BE2C (cell line): Measurements from ENCODE around the gene GLI3.

ENCODE experiments used
- DNase-seq: peaks from one replicate; pipeline ENCODE4 v3.0.0-alpha.2; 2020
- H3K27me3 ChIP-seq: fragments of 250-450 bp; sonication (Bioruptor Pico); 2 replicates; pipeline ENCODE4 v1.5.1; 2020; ENCODE audit warnings: mild to moderate bottlenecking
- H3K36me3 ChIP-seq: fragments of 250-450 bp; sonication (Bioruptor Pico); 2 replicates; pipeline ENCODE4 v1.5.1; 2020; ENCODE audit warnings: mild to moderate bottlenecking
- H3K4me1 ChIP-seq: fragments of 250-450 bp; sonication (Bioruptor Pico); 2 replicates; pipeline ENCODE4 v1.5.1; 2020
- H3K4me3 ChIP-seq: 2 replicates; pipeline ENCODE4 v1.5.1; 2011; ENCODE audit warnings: low read depth, low read length
- H3K9me3 ChIP-seq: fragments of 250-450 bp; sonication (Bioruptor Pico); 2 replicates; pipeline ENCODE4 v1.5.1; 2020
- CTCF ChIP-seq: IDR thresholded peaks from 2 replicates; pipeline ENCODE4 v1.5.1; 2012; ENCODE audit warnings: mild to moderate bottlenecking, low read depth, low read length

Gene GLI3

GRCh38 chr7:41927380-41927779 is 309.6 kb downstream of the GLI3 start:
- H3K4me3 ChIP-seq, result no peak overlapping the region
- H3K27me3 ChIP-seq, result no peaks in the 10 kb centered on the region
- no peaks in the 10 kb centered on the region for H3K4me1 ChIP-seq
- DNase-seq, result no peak
- H3K36me3 ChIP-seq, result no peaks in the 10 kb centered on the region
- H3K9me3 ChIP-seq, result no peaks in the 10 kb centered on the region
- no peak for TF ChIP-seq CTCF

- no peak for TF ChIP-seq CTCF
- DNase-seq, result no peak
- H3K4me3 ChIP-seq, result no peak overlapping the region
- H3K4me1 ChIP-seq, result no peaks in the 10 kb centered on the region
- H3K9me3 ChIP-seq, result no peaks in the 10 kb centered on the region
- no peaks in the 10 kb centered on the region for H3K36me3 ChIP-seq
- no peaks in the 10 kb centered on the region for H3K27me3 ChIP-seq
These were observed 311.1 kb downstream of the GLI3 start for GRCh38 chr7:41925946-41926345.

GRCh38 chr7:41924796-41925195 is 312.2 kb downstream of the GLI3 start:
- H3K27me3 ChIP-seq, result peaks cover 4% of the 10 kb centered on the region; the same call in 1 of the 2 replicates
- H3K4me1 ChIP-seq, result no peaks in the 10 kb centered on the region
- TF ChIP-seq CTCF, result no peak
- H3K9me3 ChIP-seq, result no peaks in the 10 kb centered on the region
- DNase-seq, result no peak
- H3K36me3 ChIP-seq, result no peaks in the 10 kb centered on the region
- no peak overlapping the region for H3K4me3 ChIP-seq

- H3K36me3 ChIP-seq, result no peaks in the 10 kb centered on the region
These were observed 314.6 kb downstream of the GLI3 start for GRCh38 chr7:41922373-41922772.

GRCh38 chr7:41921453-41921981 is 315.5 kb downstream of the GLI3 start:
- no peaks in the 10 kb centered on the region for H3K4me1 ChIP-seq
- DNase-seq, result no peak

More at GRCh38 chr7:41922373-41922772, 314.6 kb downstream of the GLI3 start:
- TF ChIP-seq CTCF, result no peak
- H3K4me1 ChIP-seq, result no peaks in the 10 kb centered on the region
- no peaks in the 10 kb centered on the region for H3K9me3 ChIP-seq
- H3K27me3 ChIP-seq, result peaks cover 4% of the 10 kb centered on the region; the same call in 1 of the 2 replicates
- no peak for DNase-seq
- no peak overlapping the region for H3K4me3 ChIP-seq

GRCh38 chr7:41918597-41918996 is 318.4 kb downstream of the GLI3 start:
- Histone ChIP-seq H3K4me3 (no peak overlapping the region), H3K4me1 (no peaks in the 10 kb centered on the region), H3K9me3 (no peaks in the 10 kb centered on the region), H3K27me3 (peaks cover 4% of the 10 kb centered on the region; the same call in 1 of the 2 replicates), H3K36me3 (no peaks in the 10 kb centered on the region)
- TF ChIP-seq CTCF, result no peak
- DNase-seq, result no peak

More at GRCh38 chr7:41921453-41921981, 315.5 kb downstream of the GLI3 start:
- H3K4me3 ChIP-seq, result no peak overlapping the region
- H3K36me3 ChIP-seq, result no peaks in the 10 kb centered on the region
- H3K9me3 ChIP-seq, result no peaks in the 10 kb centered on the region
- H3K27me3 ChIP-seq, result peaks cover 4% of the 10 kb centered on the region; the same call in 1 of the 2 replicates
- no peak for TF ChIP-seq CTCF
